ENCODE data around the gene ARL15. TPM values are rescaled to one million over a fixed set of nuclear protein-coding genes. Genes with fewer than 3 reads are reported as not detected.

ARL15 gene
- total and polyA plus RNA-seq, 2 donors (not counting 3 experiments of a cell fraction or from before 2014, with no cell fraction given) = 11.9 to 24.4 TPM

DNA sequence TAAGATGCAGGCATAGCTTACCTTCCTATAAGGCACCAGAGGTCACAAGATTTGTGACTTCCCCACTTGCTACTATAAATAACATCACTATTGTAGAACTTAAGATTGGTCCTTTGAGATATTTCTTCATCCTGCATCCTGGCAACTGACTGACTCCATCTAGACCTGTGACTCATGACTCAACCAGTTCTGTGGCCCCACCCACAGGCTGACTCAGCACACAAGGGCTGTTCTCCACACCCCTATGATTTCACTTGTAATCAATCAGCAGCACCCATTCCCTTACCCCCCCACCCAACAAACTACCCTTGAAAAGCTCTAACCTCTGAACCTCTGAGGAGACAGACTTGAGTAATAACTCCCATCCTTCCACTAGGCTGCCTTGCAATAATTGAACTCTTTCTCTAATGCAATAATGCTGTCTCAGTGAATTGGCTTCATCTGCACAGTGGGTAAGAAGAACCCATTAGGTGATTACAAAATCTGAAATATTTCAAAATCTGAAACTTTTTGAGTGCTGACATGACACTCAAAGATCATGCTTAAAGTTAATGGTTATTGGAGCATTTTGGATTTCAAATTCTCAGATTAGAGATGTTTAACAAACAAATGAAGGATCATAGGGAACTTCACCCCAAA is 296.7 kb downstream of the ARL15 start:
- ChIA-PET POLR2A (interaction anchor here (0.6 kb wide), 1 partner anchor 26 kb away, joined by 6 read pairs; no protein-coding TSS in a partner anchor), CTCF (no interaction called here)
- peak; percentile 32 for DNase-seq (ENCODE audit: low read depth, low spot score)
- Histone ChIP-seq H2AFZ (ENCODE audit: low read depth, low read length) (no peak overlapping the region), H3K36me3 (ENCODE audit: control insufficient read depth in 2 of 2, extremely low read depth in 1 of 2, insufficient read depth in 2 of 2, low read length in 2 of 2) (no peaks in the 10 kb centered on the region), H3K4me1 (ENCODE audit: control insufficient read depth, extremely low read depth, insufficient read depth, low read length) (no peaks in the 10 kb centered on the region), H3K27me3 (ENCODE audit: control insufficient read depth in 2 of 2, insufficient read depth in 2 of 2, low read length in 2 of 2) (no peaks in the 10 kb centered on the region), H3K27ac (ENCODE audit: insufficient read depth, low read depth, low read length) (no peak overlapping the region), H3K9me3 (replicated peaks; ENCODE audit: control insufficient read depth, insufficient read depth, low read length) (no peaks in the 10 kb centered on the region), H3K79me2 (ENCODE audit: control insufficient read depth, insufficient read depth, low read length) (no peaks in the 10 kb centered on the region), H3K4me3 (replicated peaks in 1 of 3; ENCODE audit: insufficient read depth in 1 of 3, low read depth in 1 of 3, low read length in 3 of 3) (no peak overlapping the region), H3K9me1 (replicated peaks; ENCODE audit: control insufficient read depth, extremely low read depth, insufficient read depth, low read length) (no peaks in the 10 kb centered on the region), H3K9ac (replicated peaks; ENCODE audit: extremely low read depth, insufficient read depth, low read length) (no peak overlapping the region), H3K4me2 (ENCODE audit: insufficient read depth, low read length) (no peak overlapping the region), H4K20me1 (replicated peaks; ENCODE audit: control insufficient read depth, extremely low read depth, insufficient read depth, low read length) (no peaks in the 10 kb centered on the region)
- no TSS peak for BruUV-seq (replicated peaks)
- no peak for FAIRE-seq
- dilution Hi-C loops (cut with MboI; ENCODE audit: extremely low pct_ligation_motif_present, low sequenced_read_pairs) = no loop called here
- intact Hi-C loops (cut with micrococcal nuclease) = no loop called here
- TF ChIP-seq FOS (IDR thresholded peaks at IDR 0.05; ENCODE audit: borderline replicate concordance, insufficient read depth, low read length) = peak; percentile 20
- TF ChIP-seq, protein P1, sequence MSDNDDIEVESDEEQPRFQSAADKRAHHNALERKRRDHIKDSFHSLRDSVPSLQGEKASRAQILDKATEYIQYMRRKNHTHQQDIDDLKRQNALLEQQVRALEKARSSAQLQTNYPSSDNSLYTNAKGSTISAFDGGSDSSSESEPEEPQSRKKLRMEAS (IDR thresholded peaks at IDR 0.05; ENCODE audit: insufficient read depth, insufficient read length) = no peak

DNA sequence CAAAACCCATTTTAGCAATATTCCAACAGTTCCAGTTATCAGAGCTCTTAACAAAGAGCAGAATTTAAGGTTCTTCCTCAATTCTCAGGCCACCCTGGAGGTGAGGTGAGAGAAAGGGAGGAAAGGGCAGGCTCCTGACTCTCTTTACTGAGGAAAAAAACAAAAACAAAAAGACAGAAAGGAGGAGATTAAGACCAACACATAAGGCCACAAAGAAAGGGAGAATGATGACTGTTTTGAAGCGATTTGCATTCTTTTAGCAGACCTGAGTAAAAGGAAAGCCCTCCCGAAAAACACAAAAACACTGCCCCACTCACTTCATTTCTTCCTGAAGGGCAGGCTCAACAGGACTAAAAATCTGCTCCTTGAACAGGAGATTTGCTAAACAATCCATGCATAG is 300.5 kb downstream of the ARL15 start:
- no peak for FAIRE-seq
- no peak for TF ChIP-seq EZH2 (IDR thresholded peaks at IDR 0.05; ENCODE audit: borderline replicate concordance, low read depth, low read length, severe bottlenecking)
- TF ChIP-seq MYC (IDR thresholded peaks at IDR 0.05; ENCODE audit: low read depth, low read length) = no peak
- no peak for TF ChIP-seq FOS (IDR thresholded peaks at IDR 0.05; ENCODE audit: borderline replicate concordance, insufficient read depth, low read length)
- TF ChIP-seq POLR2AphosphoS5 (IDR thresholded peaks at IDR 0.05; ENCODE audit: insufficient read depth, low read depth, low read length) = no peak
- no peak for TF ChIP-seq JUN (IDR thresholded peaks at IDR 0.05; ENCODE audit: borderline replicate concordance, insufficient read depth, insufficient read length, low read depth)
- TF ChIP-seq GATA2 (IDR thresholded peaks at IDR 0.05; ENCODE audit: insufficient read depth, insufficient read length, low read depth, low read length) = no peak
- no peak for TF ChIP-seq POLR2A (IDR thresholded peaks at IDR 0.05; ENCODE audit: low read depth, low read length)
- H4K20me1 ChIP-seq (replicated peaks; ENCODE audit: control insufficient read depth, extremely low read depth, insufficient read depth, low read length) = no peaks in the 10 kb centered on the region
- no peaks in the 10 kb centered on the region for H3K36me3 ChIP-seq (ENCODE audit: control insufficient read depth in 2 of 2, extremely low read depth in 1 of 2, insufficient read depth in 2 of 2, low read length in 2 of 2)
- dilution Hi-C loops (cut with MboI; ENCODE audit: extremely low pct_ligation_motif_present, low sequenced_read_pairs) (no loop called here), intact Hi-C loops (cut with micrococcal nuclease) (no loop called here)
- BruUV-seq (replicated peaks) = no TSS peak
- no peak overlapping the region for H3K9ac ChIP-seq (replicated peaks; ENCODE audit: extremely low read depth, insufficient read depth, low read length)
- ChIA-PET POLR2A (no interaction called here), CTCF (interaction anchor here (0.7 kb wide), 1 partner anchor 9 kb away, joined by 4 read pairs; no protein-coding TSS in a partner anchor)
- no peak overlapping the region for H3K4me3 ChIP-seq (replicated peaks in 1 of 3; ENCODE audit: insufficient read depth in 1 of 3, low read depth in 1 of 3, low read length in 3 of 3)
- H3K4me2 ChIP-seq (ENCODE audit: insufficient read depth, low read length) = no peak overlapping the region
- no peak overlapping the region for H2AFZ ChIP-seq (ENCODE audit: low read depth, low read length)
- no peak for DNase-seq (ENCODE audit: low read depth, low spot score)
- H3K27me3 ChIP-seq (ENCODE audit: control insufficient read depth in 2 of 2, insufficient read depth in 2 of 2, low read length in 2 of 2) = no peaks in the 10 kb centered on the region
- H3K9me3 ChIP-seq (replicated peaks; ENCODE audit: control insufficient read depth, insufficient read depth, low read length) = no peaks in the 10 kb centered on the region
- no peaks in the 10 kb centered on the region for H3K4me1 ChIP-seq (ENCODE audit: control insufficient read depth, extremely low read depth, insufficient read depth, low read length)
- H3K27ac ChIP-seq (ENCODE audit: insufficient read depth, low read depth, low read length) = no peak overlapping the region
- H3K79me2 ChIP-seq (ENCODE audit: control insufficient read depth, insufficient read depth, low read length) = no peaks in the 10 kb centered on the region
- H3K9me1 ChIP-seq (replicated peaks; ENCODE audit: control insufficient read depth, extremely low read depth, insufficient read depth, low read length) = no peaks in the 10 kb centered on the region

Data from endothelial cell of umbilical vein (primary cell).